Panc1 (cell line): ENCODE measurements around the gene SLC35E2B.

Experiments
- POLR2AphosphoS5 ChIP-seq: IDR thresholded peaks from 2 replicates; pipeline ENCODE4 v1.6.1; 2012; ENCODE audit warnings: mild to moderate bottlenecking, low read depth, low read length, moderate library complexity
- SIN3A ChIP-seq: IDR thresholded peaks from 2 replicates; pipeline ENCODE4 v1.6.1; 2012; ENCODE audit warnings: low read depth, mild to moderate bottlenecking, low read length, moderate library complexity, borderline replicate concordance; ENCODE audit not compliant: insufficient read depth
- TCF7L2 ChIP-seq: IDR thresholded peaks from 2 replicates; pipeline ENCODE4 v1.6.1; 2011; ENCODE audit warnings: mild to moderate bottlenecking, low read depth, low read length, inconsistent platforms
- TF ChIP-seq, protein P1 (sequence below): fragments of 450-650 bp; IDR thresholded peaks from 2 replicates; pipeline ENCODE4 v1.5.1; 2017; ENCODE audit warnings: mild to moderate bottlenecking
- TF ChIP-seq, protein P2 (sequence below), 2 experiments: IDR thresholded peaks; 2 replicates each; pipeline ENCODE4 v1.6.1; 2011 to 2012; ENCODE audit warnings: low read depth in 2 of 2, control low read depth in 1 of 2, low read length in 1 of 2, mild to moderate bottlenecking in 1 of 2, moderate library complexity in 1 of 2; ENCODE audit not compliant: insufficient read depth in 1 of 2

DNA sequence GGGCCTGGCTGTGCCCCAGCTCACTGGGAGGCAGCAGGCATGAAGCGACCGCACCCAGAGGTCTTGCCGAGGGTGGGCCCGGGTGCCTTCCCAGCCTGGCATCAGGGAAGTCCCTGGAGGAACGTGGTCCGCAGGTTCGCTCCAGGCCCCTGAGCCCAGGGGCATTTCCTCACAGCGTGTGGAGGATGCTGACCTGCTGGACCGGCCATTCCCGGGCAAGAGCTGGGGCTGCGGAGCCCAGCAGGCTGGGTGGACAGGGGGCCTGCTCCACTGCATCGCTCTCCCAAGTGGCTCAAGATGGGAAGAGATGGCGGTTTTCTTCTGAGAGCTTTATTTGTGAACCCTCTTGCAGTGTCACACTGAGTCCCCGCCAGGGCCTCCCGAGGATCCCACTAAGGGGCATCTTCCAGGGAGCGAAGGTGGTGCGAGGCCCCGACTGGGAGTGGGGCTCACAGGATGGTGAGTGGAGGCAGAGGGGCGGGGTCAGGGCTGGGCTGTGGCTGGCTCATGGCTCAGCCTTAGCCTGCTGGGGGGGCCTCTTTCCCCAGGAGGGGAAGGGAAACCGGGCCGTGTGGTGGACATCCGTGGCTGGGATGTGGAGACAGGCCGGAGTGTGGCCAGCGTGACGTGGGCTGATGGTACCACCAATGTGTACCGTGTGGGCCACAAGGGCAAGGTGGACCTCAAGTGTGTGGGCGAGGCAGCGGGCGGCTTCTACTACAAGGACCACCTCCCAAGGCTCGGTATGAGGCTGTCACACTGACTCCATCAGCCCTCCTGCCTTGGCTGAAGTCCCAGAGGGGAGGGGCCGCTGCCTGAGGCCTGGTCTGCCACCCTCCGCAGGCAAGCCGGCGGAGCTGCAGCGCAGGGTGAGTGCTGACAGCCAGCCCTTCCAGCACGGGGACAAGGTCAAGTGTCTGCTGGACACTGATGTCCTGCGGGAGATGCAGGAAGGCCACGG, 67.9 kb downstream of the SLC35E2B start:
- TF ChIP-seq POLR2AphosphoS5: no peak
- TF ChIP-seq SIN3A: no peak
- TF ChIP-seq, protein P1, sequence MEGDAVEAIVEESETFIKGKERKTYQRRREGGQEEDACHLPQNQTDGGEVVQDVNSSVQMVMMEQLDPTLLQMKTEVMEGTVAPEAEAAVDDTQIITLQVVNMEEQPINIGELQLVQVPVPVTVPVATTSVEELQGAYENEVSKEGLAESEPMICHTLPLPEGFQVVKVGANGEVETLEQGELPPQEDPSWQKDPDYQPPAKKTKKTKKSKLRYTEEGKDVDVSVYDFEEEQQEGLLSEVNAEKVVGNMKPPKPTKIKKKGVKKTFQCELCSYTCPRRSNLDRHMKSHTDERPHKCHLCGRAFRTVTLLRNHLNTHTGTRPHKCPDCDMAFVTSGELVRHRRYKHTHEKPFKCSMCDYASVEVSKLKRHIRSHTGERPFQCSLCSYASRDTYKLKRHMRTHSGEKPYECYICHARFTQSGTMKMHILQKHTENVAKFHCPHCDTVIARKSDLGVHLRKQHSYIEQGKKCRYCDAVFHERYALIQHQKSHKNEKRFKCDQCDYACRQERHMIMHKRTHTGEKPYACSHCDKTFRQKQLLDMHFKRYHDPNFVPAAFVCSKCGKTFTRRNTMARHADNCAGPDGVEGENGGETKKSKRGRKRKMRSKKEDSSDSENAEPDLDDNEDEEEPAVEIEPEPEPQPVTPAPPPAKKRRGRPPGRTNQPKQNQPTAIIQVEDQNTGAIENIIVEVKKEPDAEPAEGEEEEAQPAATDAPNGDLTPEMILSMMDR: no peak
- TF ChIP-seq, protein P2, sequence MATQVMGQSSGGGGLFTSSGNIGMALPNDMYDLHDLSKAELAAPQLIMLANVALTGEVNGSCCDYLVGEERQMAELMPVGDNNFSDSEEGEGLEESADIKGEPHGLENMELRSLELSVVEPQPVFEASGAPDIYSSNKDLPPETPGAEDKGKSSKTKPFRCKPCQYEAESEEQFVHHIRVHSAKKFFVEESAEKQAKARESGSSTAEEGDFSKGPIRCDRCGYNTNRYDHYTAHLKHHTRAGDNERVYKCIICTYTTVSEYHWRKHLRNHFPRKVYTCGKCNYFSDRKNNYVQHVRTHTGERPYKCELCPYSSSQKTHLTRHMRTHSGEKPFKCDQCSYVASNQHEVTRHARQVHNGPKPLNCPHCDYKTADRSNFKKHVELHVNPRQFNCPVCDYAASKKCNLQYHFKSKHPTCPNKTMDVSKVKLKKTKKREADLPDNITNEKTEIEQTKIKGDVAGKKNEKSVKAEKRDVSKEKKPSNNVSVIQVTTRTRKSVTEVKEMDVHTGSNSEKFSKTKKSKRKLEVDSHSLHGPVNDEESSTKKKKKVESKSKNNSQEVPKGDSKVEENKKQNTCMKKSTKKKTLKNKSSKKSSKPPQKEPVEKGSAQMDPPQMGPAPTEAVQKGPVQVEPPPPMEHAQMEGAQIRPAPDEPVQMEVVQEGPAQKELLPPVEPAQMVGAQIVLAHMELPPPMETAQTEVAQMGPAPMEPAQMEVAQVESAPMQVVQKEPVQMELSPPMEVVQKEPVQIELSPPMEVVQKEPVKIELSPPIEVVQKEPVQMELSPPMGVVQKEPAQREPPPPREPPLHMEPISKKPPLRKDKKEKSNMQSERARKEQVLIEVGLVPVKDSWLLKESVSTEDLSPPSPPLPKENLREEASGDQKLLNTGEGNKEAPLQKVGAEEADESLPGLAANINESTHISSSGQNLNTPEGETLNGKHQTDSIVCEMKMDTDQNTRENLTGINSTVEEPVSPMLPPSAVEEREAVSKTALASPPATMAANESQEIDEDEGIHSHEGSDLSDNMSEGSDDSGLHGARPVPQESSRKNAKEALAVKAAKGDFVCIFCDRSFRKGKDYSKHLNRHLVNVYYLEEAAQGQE (IDR thresholded peaks at IDR 0.05; ENCODE audit: insufficient read depth in 1 of 2, low read depth in 2 of 2, low read length in 1 of 2): no peak
- TF ChIP-seq TCF7L2: no peak
